Stimulated activated CD4-positive, alpha-beta T cell treated with anti-CD3 and anti-CD28 coated beads, Interleukin-1b, Interleukin-23, amount 100 ng/mL, for 48 hours (primary cell): ENCODE data around the gene CABP4.
"Not testable (repeated sequence)": the region's sequence is repeated elsewhere in the genome, so short reads cannot be mapped to it uniquely, and the experiment has no call there.

Experiments used
- DNase-seq: peaks from one replicate; pipeline ENCODE4 v3.0.0-alpha.2; 2020

CABP4 gene

GRCh38 chr11:67419325-67420049, 35.7 kb upstream of the CABP4 start:
- no peak for DNase-seq

- DNase-seq, result no peak
Observed at GRCh38 chr11:67420147-67420645, 35.0 kb upstream of the CABP4 start.

GRCh38 chr11:67420646-67421429, 34.3 kb upstream of the CABP4 start:
- DNase-seq, result peak; percentile 97

DNA sequence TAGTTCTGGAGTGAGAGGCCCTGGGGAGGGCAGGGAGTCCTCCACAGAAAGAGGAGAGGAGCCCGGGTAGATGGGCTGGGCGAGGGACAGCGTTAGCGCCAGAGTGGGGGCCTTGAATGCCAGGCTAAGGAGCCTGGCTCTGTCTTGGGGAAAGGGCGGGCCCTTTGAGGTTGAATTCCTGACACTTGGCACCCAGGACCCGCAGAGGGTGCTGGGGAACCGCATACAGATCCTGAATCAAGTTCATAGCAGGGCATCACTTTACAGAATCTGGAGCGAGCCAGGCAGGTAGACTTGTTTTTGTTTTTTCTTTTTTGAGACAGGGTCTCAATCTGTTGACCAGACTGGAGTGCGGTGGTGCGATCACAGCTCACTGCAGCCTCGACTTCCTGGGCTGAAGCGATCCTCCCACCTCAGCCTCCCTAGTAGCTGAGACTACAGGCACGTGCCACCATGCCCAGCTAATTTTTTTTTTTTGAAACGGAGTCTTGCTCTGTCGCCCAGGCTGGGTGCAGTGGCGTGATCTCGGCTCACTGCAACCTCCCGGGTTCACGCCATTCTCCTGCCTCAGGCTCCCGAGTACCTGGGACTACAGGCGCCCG, 33.6 kb upstream of the CABP4 start:
- no peak for DNase-seq

GRCh38 chr11:67422891-67423290, 32.3 kb upstream of the CABP4 start:
- no peak for DNase-seq

- DNase-seq, result no peak
Observed at GRCh38 chr11:67423466-67423865, 31.7 kb upstream of the CABP4 start.

GRCh38 chr11:67423891-67424613, 31.1 kb upstream of the CABP4 start:
- no peak for DNase-seq

DNA sequence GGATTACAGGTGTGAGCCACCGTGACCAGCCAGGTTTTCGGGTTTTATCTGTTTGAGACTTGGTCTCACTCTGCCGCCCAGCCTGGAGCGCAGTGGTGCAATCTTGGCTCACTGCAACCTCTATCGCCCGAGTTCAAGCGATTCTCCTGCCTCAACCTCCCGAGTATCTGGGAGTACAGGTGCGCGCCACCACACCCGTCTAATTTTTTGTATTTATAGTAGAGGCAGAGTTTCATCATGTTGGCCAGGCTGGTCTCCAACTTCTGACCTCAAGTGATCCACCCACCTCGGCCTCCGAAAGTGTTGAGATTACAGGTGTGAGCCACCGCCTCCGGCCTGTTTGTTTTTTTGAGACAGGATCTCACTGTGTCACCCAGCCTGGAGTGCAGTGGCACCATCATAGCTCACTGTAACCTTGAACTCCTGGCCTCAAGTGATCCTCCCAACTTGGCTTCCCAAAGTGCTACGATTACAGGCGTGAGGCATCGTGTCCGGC, 27.7 kb upstream of the CABP4 start:
- not testable (repeated sequence) for DNase-seq

GRCh38 chr11:67428052-67429001, 26.8 kb upstream of the CABP4 start, which contains the start of gene RPS6KB2:
TSS of gene RPS6KB2 (plus strand) at chr11:67428494. CDS start at chr11:67428546, 52 bp downstream.
- peak; percentile 99 for DNase-seq

DNA sequence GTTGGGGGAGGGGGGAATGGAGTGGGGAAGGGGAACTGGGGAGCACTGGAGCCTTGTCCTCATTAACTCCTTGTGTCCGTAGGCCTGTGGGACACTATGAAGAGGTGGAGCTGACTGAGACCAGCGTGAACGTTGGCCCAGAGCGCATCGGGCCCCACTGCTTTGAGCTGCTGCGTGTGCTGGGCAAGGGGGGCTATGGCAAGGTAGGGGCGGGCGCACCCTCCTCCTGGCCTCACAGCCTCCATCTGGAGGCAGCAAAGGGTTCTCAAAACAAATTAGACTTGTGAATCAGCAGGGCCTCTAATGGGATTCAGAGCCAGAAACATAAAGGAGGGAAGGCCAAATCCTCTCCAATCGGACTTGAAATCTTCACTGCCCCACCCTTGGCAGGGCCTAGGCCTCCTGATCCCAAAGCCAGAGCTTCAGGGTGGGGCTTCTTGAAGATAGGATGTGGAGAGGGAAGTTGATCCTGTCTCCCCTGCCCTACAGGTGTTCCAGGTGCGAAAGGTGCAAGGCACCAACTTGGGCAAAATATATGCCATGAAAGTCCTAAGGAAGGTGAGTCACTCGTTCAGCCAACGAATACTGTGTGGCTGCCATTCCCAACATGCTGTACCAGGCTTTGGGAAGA, 26.0 kb upstream of the CABP4 start:
- DNase-seq, result no peak

DNA sequence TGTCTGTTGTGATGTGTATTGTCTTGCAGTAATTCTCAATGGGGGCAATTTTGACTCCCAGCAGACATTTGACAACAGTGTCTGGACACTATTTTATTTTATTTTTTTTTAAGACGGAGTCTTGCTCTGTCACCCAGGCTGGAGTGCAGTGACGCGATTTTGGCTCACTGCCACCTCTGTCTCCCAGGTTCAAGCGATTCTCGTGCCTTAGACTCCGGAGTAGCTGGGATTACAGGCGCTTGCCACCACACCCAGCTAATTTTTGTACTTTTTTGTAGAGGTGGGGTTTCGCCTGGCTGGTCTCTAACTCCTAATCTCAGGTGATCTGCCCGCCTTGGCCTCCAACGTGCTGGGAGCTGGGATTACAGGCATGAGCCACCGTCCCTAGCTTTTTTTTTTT, 25.4 kb upstream of the CABP4 start:
- DNase-seq, result no peak

DNA sequence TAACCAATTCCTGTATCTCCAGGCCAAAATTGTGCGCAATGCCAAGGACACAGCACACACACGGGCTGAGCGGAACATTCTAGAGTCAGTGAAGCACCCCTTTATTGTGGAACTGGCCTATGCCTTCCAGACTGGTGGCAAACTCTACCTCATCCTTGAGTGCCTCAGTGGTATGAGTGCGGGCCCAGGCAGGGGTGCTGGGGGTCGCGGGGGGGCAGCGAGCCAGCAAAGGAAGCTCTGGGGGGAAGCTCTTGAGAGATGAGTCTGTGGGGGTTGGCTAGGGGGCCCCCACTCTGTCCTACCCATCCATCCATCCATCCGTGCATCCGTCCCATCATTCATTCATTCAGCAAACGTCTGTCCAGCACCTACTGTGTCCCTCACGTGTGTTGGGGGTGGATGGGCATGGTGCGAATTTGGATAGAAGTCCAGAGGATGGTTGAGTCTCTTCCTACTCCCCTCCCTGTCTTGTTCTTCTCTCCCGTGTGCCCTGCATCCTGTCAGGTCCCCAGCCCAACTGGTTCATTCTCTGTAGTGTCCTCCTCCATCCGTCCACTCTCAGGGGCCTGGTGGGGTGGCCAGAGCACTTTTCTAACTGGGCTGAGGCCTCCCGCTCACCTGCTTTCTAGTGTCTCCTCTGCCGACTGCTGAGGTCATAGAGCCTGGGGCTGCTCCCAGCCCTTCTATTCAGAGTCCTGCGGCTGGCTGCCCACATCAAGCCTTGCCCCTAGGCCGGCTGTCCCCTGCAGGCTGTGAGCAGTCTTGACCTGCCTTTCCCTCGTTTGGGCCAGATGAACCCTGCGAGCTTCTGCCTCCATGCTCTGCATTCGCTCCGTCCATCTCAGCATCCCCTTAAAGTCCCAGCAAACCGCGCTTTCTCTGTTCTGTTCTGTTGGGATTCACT, 23.6 kb upstream of the CABP4 start:
- DNase-seq, result no peak

DNA sequence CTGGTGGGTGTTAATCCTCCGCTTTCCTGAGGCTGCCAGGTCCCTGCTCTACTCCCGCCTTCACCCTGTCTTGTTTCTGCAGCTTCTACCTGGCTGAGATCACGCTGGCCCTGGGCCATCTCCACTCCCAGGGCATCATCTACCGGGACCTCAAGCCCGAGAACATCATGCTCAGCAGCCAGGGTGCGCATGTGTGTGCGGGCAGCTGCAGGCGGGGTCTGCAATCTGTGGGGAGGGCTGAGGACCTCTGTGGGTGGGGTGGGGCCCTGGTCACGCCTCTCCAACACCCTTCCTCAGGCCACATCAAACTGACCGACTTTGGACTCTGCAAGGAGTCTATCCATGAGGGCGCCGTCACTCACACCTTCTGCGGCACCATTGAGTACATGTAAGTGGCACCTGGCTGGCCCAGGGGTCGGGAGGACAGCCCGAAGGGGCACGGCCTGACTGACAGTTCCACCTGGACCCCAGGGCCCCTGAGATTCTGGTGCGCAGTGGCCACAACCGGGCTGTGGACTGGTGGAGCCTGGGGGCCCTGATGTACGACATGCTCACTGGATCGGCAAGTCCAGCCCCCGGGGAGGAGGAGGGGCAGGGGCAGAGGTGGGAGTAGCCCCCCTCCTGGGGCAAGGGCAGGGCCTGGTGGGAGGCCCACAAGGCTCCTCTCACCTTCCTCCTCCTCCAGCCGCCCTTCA, 22.4 kb upstream of the CABP4 start:
- no peak for DNase-seq

- no peak for DNase-seq
Observed at GRCh38 chr11:67433536-67434394, 21.4 kb upstream of the CABP4 start.

- no peak for DNase-seq
Observed at GRCh38 chr11:67434395-67434881, 20.7 kb upstream of the CABP4 start.

GRCh38 chr11:67435031-67435726, 20.0 kb upstream of the CABP4 start:
- DNase-seq, result no peak

- DNase-seq, result no peak
Observed at GRCh38 chr11:67435727-67436458, 19.3 kb upstream of the CABP4 start.
